GM19240 (cell line): ENCODE results near the gene SERTAD1.
"Not testable (repeated sequence)": the region's sequence is repeated elsewhere in the genome, so short reads cannot be mapped to it uniquely, and the experiment has no call there.

ENCODE experiments used
- DNase-seq: peaks from one replicate; pipeline ENCODE4 v3.0.0; 2011; ENCODE audit warnings: low spot score; ENCODE audit not compliant: insufficient read length

SERTAD1 gene

GRCh38 chr19:40422748-40423566 lies 2.8 kb downstream of the SERTAD1 start:
- DNase-seq: no peak

- DNase-seq: no peak
Measured at GRCh38 chr19:40421993-40422747, 3.6 kb downstream of the SERTAD1 start.

- DNase-seq: peak; percentile 69
Measured at GRCh38 chr19:40420766-40421765, 4.7 kb downstream of the SERTAD1 start.

GRCh38 chr19:40420451-40420765 lies 5.4 kb downstream of the SERTAD1 start:
- DNase-seq: no peak

GRCh38 chr19:40419780-40420179 lies 6.0 kb downstream of the SERTAD1 start:
- DNase-seq: no peak

- DNase-seq: no peak
Measured at GRCh38 chr19:40419066-40419612, 6.7 kb downstream of the SERTAD1 start.

GRCh38 chr19:40418040-40418439 lies 7.8 kb downstream of the SERTAD1 start:
- no peak for DNase-seq

- no peak for DNase-seq
Measured at GRCh38 chr19:40417643-40417981, 8.2 kb downstream of the SERTAD1 start.

GRCh38 chr19:40416918-40417642 lies 8.7 kb downstream of the SERTAD1 start:
- no peak for DNase-seq

GRCh38 chr19:40415768-40416167 lies 10.0 kb downstream of the SERTAD1 start:
- no peak for DNase-seq

- DNase-seq: no peak
Measured at GRCh38 chr19:40414542-40415535, 11.0 kb downstream of the SERTAD1 start.

- DNase-seq: no peak
Measured at GRCh38 chr19:40413291-40413845, 12.4 kb downstream of the SERTAD1 start, which contains the start of gene PRX. Gene PRX, minus strand, starts transcription at chr19:40413378. Its CDS starts 5,446 bp downstream, at chr19:40407932.

GRCh38 chr19:40412866-40413265 lies 12.9 kb downstream of the SERTAD1 start:
- DNase-seq: no peak

- no peak for DNase-seq
Measured at GRCh38 chr19:40411958-40412499, 13.8 kb downstream of the SERTAD1 start.

GRCh38 chr19:40411125-40411842 lies 14.5 kb downstream of the SERTAD1 start:
- DNase-seq: no peak

GRCh38 chr19:40410030-40410389 lies 15.8 kb downstream of the SERTAD1 start:
- DNase-seq: no peak

GRCh38 chr19:40408598-40408925 lies 17.2 kb downstream of the SERTAD1 start:
- not testable (repeated sequence) for DNase-seq
